GM06990 (cell line): ENCODE data around the gene ZNF580.

ENCODE experiments used
- DNase-seq: peaks from one replicate; pipeline ENCODE4 v3.0.0-alpha.2; 2011; ENCODE audit not compliant: insufficient read length; ENCODE audit errors: extremely low read depth
- H3K27me3 ChIP-seq: replicated peaks from 2 replicates; pipeline ENCODE4 v1.6.0; 2011; ENCODE audit warnings: low read length; ENCODE audit not compliant: control insufficient read depth, insufficient read depth
- H3K36me3 ChIP-seq: 2 replicates; pipeline ENCODE4 v1.5.1; 2011; ENCODE audit warnings: low read length; ENCODE audit not compliant: control insufficient read depth, insufficient read depth
- H3K4me3 ChIP-seq: replicated peaks from 2 replicates; pipeline ENCODE4 v1.5.1; 2011; ENCODE audit warnings: low read depth, mild to moderate bottlenecking, control low read depth, low read length
- CTCF ChIP-seq: IDR thresholded peaks from 2 replicates; pipeline ENCODE4 v1.5.1; 2011; ENCODE audit warnings: low read length, control low read depth, mild to moderate bottlenecking, inconsistent platforms; ENCODE audit not compliant: insufficient read depth, poor library complexity, severe bottlenecking

The ZNF580 gene

GRCh38 chr19:55638864-55639359 lies 1.9 kb upstream of the ZNF580 start:
- Histone ChIP-seq H3K36me3 (no peaks in the 10 kb centered on the region; the same call in 1 of the 2 replicates), H3K27me3 (no peaks in the 10 kb centered on the region), H3K4me3 (no peak overlapping the region)
- peak; percentile 61 for TF ChIP-seq CTCF
- DNase-seq: no peak

- peak; percentile 52 for TF ChIP-seq CTCF
- H3K36me3 ChIP-seq: peaks cover 5% of the 10 kb centered on the region
- DNase-seq: peak; percentile 88
Observed at GRCh38 chr19:55640043-55640576, 692 bp upstream of the ZNF580 start.

GRCh38 chr19:55641426-55642152 lies 787 bp downstream of the ZNF580 start:
- no peak for DNase-seq
- Histone ChIP-seq H3K4me3 (peak overlapping the region; percentile 90), H3K27me3 (no peaks in the 10 kb centered on the region)

More at GRCh38 chr19:55640043-55640576, 692 bp upstream of the ZNF580 start:
- H3K27me3 ChIP-seq: no peaks in the 10 kb centered on the region
- peak overlapping the region; percentile 90 for H3K4me3 ChIP-seq

GRCh38 chr19:55642153-55643002 lies 1.6 kb downstream of the ZNF580 start:
- Histone ChIP-seq H3K36me3 (peaks cover 11% of the 10 kb centered on the region), H3K27me3 (no peaks in the 10 kb centered on the region), H3K4me3 (peak overlapping the region; percentile 90)
- no peak for TF ChIP-seq CTCF
- peak; percentile 79 for DNase-seq

More at GRCh38 chr19:55641426-55642152, 787 bp downstream of the ZNF580 start:
- no peak for TF ChIP-seq CTCF
- peaks cover 11% of the 10 kb centered on the region for H3K36me3 ChIP-seq

- H3K36me3 ChIP-seq: peaks cover 11% of the 10 kb centered on the region
- no peak for TF ChIP-seq CTCF
- peak within 1 kb of the TSS; percentile 90 for H3K4me3 ChIP-seq
- no peaks in the 10 kb centered on the region for H3K27me3 ChIP-seq
- DNase-seq: peak; percentile 91
Observed at GRCh38 chr19:55643003-55643886, 2.4 kb downstream of the ZNF580 start, which contains the start of gene ZNF581. ZNF581 (plus strand) TSS chr19:55643649; CDS start chr19:55644572, 923 bp downstream.
